Activated CD4-positive, alpha-beta T cell treated with anti-CD3 and anti-CD28 coated beads, Interleukin-2, amount 10 ng/mL, durations not matched to agents 7 days and 5 days (primary cell): Measurements from ENCODE around the gene TRPM4. TPM values are rescaled to one million over a fixed set of nuclear protein-coding genes. Genes with fewer than 3 reads are reported as not detected.
A peak's percentile ranks its signal among the peaks of the same experiment; 100 is the strongest.
"Not testable (repeated sequence)": the region's sequence is repeated elsewhere in the genome, so short reads cannot be mapped to it uniquely, and the experiment has no call there.

Experiments used
- CTCF ChIA-PET: fragments of 350-600 bp; sonication (Branson Sonifier 250); formaldehyde crosslinking; loops from one replicate; lab custom pipeline; 2021; ENCODE audit warnings: antibody characterized with exemption; lab: Charles Lee
- POLR2A ChIA-PET: fragments of 350-600 bp; sonication (Branson Sonifier 250); formaldehyde crosslinking; loops from one replicate; lab custom pipeline; 2021; ENCODE audit warnings: antibody characterized with exemption; lab: Charles Lee
- DNase-seq: peaks from one replicate; pipeline ENCODE4 v3.0.0-alpha.2; 2020
- H3K27ac Mint-ChIP-seq: one replicate; pipeline ENCODE4 v1.8.0; 2021; ENCODE audit warnings: mild to moderate bottlenecking, moderate library complexity, mixed read lengths
- H3K27me3 Mint-ChIP-seq: one replicate; pipeline ENCODE4 v1.8.0; 2021; ENCODE audit warnings: mixed read lengths
- H3K36me3 Mint-ChIP-seq: one replicate; pipeline ENCODE4 v1.8.0; 2021; ENCODE audit warnings: low read depth, mixed read lengths
- H3K4me1 Mint-ChIP-seq: one replicate; pipeline ENCODE4 v1.8.0; 2021; ENCODE audit warnings: mixed read lengths
- H3K4me3 Mint-ChIP-seq: one replicate; pipeline ENCODE4 v1.8.0; 2021; ENCODE audit warnings: mild to moderate bottlenecking, moderate library complexity, mixed read lengths
- H3K9me3 Mint-ChIP-seq: one replicate; pipeline ENCODE4 v1.8.0; 2021; ENCODE audit warnings: mixed read lengths
- total RNA-seq, 2 experiments: library from RNA; stranded (reverse); gene quantifications; one replicate each; pipeline ENCODE4 v1.2.3, GENCODE V29; 2021

The TRPM4 gene
- total RNA-seq, 2 experiments from 2014 or later: 0.25 to 0.33 TPM

DNA sequence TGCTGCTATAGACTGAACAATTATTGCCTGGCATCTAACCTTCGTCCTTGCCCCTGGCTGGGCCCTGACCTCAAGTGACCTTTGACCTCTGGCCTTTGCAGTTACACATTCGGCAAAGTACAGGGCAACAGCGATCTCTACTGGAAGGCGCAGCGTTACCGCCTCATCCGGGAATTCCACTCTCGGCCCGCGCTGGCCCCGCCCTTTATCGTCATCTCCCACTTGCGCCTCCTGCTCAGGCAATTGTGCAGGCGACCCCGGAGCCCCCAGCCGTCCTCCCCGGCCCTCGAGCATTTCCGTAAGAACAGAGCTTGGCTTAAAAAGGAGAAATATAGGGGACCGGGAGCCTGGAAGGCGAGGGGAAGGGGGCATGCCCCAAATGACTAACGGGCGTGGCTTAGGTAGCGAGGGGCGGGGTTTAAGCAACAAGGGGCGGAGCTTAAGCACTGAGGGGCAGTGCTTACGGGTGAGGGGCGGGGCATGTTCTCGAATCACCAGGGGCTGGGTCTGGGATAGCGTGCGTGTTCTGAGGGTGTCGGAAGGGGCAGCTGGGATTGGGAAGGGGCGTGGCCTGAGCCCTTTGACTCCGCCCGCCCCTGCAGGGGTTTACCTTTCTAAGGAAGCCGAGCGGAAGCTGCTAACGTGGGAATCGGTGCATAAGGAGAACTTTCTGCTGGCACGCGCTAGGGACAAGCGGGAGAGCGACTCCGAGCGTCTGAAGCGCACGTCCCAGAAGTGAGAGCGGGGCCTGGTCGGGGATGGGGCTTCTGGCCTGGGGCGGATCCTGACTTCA, 52.7 kb downstream of the TRPM4 start:
- Mint-ChIP-seq H3K4me3 (peak overlapping the region; percentile 7), H3K4me1 (peaks cover 15% of the 10 kb centered on the region), H3K36me3 (no peaks in the 10 kb centered on the region), H3K27me3 (peaks cover 2% of the 10 kb centered on the region), H3K9me3 (no peaks in the 10 kb centered on the region), H3K27ac (no peak overlapping the region)
- DNase-seq: peak; percentile 30
- POLR2A ChIA-PET: no interaction called here
- CTCF ChIA-PET: interaction anchor here (0.6 to 1.6 kb wide), 5 partner anchors 11 to 221 kb away, joined by 3 to 8 read pairs (median 3); no protein-coding TSS in a partner anchor

DNA sequence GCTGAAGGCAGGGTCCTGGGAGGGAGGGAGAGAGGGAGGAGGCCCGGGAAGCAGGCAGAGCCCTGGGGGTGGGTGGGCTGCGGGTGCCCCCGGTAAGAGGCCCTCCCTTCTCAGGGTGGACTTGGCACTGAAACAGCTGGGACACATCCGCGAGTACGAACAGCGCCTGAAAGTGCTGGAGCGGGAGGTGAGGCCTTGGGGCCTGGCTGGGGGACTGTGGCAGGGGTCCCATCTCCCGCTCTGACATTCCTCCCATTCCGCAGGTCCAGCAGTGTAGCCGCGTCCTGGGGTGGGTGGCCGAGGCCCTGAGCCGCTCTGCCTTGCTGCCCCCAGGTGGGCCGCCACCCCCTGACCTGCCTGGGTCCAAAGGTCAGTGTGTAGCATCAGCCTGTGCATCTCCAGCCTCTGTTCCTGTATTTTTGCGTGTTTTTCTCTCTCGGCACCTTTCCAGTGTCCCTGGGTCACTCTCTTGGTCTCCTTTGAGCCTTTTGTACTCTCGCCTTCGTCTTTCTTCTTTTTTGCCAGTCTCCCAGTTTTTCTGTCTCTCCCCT, 53.4 kb downstream of the TRPM4 start:
- H3K4me3 Mint-ChIP-seq: no peak overlapping the region
- H3K9me3 Mint-ChIP-seq: no peaks in the 10 kb centered on the region
- CTCF ChIA-PET: interaction anchor here (0.6 to 1.6 kb wide), 5 partner anchors 12 to 221 kb away, joined by 3 to 8 read pairs (median 3); no protein-coding TSS in a partner anchor
- POLR2A ChIA-PET: no interaction called here
- no peaks in the 10 kb centered on the region for H3K36me3 Mint-ChIP-seq
- peaks cover 2% of the 10 kb centered on the region for H3K27me3 Mint-ChIP-seq
- DNase-seq: no peak
- peaks cover 15% of the 10 kb centered on the region for H3K4me1 Mint-ChIP-seq
- no peak overlapping the region for H3K27ac Mint-ChIP-seq

DNA sequence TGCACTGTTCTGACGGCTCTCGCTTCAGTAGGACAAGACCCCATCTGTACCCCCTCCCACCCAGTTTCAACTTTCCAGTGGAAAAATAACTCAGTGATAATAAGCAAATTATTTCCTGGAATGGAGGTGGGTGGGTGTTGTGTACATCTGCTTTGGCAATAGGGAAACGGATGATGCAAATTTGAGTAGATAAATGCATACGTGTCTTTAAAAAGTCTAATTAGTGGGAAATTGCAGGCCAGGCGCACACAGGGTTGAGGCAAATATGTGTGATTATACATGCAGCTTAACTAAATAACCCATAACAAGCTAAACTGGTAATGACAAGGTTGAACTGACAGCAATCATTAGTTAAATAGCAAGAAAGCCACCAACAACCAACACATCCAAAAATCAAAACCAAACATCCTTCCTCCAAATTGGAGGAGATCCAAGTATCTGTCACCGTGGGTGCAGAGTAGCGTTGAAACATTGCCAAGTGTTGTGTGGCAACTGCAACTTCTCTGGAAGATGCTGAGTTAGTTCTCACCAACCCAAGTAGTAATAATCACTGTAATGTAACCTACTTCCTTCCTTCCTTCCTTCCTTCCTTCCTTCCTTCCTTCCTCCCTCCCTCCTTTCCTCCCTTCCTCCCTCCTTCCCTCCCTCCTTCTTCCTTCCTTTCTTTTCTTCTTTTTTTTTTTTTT, 54.6 kb downstream of the TRPM4 start:
- DNase-seq: no peak
- no peaks in the 10 kb centered on the region for H3K9me3 Mint-ChIP-seq
- H3K4me3 Mint-ChIP-seq: no peak overlapping the region
- CTCF ChIA-PET: interaction anchor here (0.9 kb wide), 1 partner anchor 13 kb away, joined by 5 read pairs; no protein-coding TSS in a partner anchor
- H3K36me3 Mint-ChIP-seq: no peaks in the 10 kb centered on the region
- POLR2A ChIA-PET: no interaction called here
- peaks cover 15% of the 10 kb centered on the region for H3K4me1 Mint-ChIP-seq
- H3K27ac Mint-ChIP-seq: no peak overlapping the region
- peaks cover 2% of the 10 kb centered on the region for H3K27me3 Mint-ChIP-seq

DNA sequence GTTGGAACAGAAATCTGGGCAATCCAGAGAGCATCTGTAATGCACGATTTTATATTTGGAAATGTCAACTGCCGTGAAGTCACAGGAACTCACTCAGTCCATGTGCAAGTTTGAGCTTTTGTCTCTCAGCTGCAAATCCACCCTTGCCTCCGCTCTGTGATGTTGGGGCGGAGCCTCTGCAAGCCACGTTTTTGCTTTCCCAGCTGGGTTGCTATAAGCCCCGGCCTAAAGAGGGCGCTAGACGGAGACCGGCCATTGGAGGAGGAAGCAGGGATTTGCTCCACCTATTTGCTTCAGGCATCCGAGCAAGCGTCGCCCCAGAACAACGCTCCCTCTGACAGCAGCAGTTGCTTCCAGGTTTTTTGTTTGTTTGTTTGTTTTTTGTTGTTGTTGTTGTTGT, 56.2 kb downstream of the TRPM4 start:
- Mint-ChIP-seq H3K9me3 (no peaks in the 10 kb centered on the region), H3K27ac (no peak overlapping the region), H3K4me1 (peaks cover 9% of the 10 kb centered on the region), H3K36me3 (no peaks in the 10 kb centered on the region), H3K27me3 (peaks cover 2% of the 10 kb centered on the region), H3K4me3 (no peak overlapping the region)
- CTCF ChIA-PET: interaction anchor here (1.2 to 1.3 kb wide), 2 partner anchors 10 to 12 kb away, joined by 3 read pairs; no protein-coding TSS in a partner anchor
- POLR2A ChIA-PET: interaction anchor here (0.6 kb wide), 1 partner anchor 12 kb away, joined by 3 read pairs; no protein-coding TSS in a partner anchor
- no peak for DNase-seq

DNA sequence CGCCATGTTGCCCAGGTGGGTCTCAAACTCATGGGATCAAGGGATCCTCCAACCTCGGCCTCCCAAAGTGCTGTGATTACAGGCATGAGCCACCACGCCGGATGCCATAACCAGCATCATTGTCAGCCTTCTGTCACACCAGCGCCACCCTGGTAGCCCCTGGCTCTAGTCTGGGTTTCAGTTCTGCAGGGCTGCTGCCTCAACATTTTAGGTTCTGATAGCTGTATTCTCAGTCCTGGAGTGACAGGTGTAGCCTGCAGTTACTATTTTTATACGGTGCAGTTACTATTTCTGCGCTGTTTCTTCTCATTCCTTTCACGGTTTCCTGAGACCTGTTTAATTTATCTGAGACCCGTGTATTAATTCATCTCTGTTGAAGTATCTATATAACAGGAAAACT, 57.1 kb downstream of the TRPM4 start:
- Mint-ChIP-seq H3K27ac (no peak overlapping the region), H3K4me3 (no peak overlapping the region), H3K27me3 (peaks cover 2% of the 10 kb centered on the region), H3K36me3 (no peaks in the 10 kb centered on the region), H3K4me1 (peaks cover 9% of the 10 kb centered on the region), H3K9me3 (no peaks in the 10 kb centered on the region)
- POLR2A ChIA-PET: no interaction called here
- CTCF ChIA-PET: no interaction called here
- no peak for DNase-seq

DNA sequence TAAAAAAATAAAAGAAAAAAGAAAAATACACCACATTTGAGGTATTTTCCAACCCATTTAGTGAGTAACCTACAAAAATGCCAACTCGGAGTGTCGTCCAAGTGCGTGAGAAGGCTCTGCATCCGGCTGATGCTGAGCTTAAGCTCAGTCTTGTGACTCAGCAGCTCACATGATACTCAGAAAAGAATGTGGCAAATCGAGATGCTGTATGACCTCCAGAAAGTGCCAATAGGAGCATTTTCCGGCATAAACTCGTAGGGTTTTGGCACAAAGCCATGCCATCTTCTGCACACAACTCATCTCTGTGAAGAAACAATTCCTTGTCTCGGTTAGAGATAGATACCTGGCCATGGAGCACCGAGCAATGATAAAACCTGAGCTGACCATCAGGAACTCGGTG, 58.5 kb downstream of the TRPM4 start:
- peaks cover 5% of the 10 kb centered on the region for H3K4me1 Mint-ChIP-seq
- H3K4me3 Mint-ChIP-seq: no peak overlapping the region
- ChIA-PET POLR2A (no interaction called here), CTCF (interaction anchor here (0.9 kb wide), 1 partner anchor 118 kb away, joined by 3 read pairs; no protein-coding TSS in a partner anchor)
- no peak overlapping the region for H3K27ac Mint-ChIP-seq
- DNase-seq: no peak
- H3K27me3 Mint-ChIP-seq: peaks cover 2% of the 10 kb centered on the region
- H3K9me3 Mint-ChIP-seq: no peaks in the 10 kb centered on the region
- H3K36me3 Mint-ChIP-seq: no peaks in the 10 kb centered on the region

DNA sequence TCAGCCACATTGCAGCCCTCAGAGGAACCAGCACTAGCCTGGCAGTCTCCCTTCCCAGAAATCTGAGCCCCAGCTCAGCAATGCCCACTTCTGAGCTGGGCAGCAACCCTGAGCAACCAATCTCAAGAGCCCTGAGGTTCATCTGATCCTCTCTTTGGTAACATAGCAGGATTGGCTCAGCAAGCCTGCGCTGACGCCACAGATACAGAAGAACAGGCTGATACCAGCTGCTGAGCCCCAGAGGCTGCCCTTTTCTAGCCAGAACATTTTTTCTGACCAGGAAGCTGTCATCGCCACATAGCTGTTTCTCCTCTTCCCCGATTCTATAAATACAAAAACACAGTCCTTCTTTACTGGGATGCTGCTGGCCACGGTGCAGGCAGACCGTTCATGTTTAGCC, 59.8 kb downstream of the TRPM4 start:
- H3K4me3 Mint-ChIP-seq: no peak overlapping the region
- no peaks in the 10 kb centered on the region for H3K9me3 Mint-ChIP-seq
- no peak overlapping the region for H3K27ac Mint-ChIP-seq
- POLR2A ChIA-PET: no interaction called here
- CTCF ChIA-PET: no interaction called here
- no peaks in the 10 kb centered on the region for H3K36me3 Mint-ChIP-seq
- no peaks in the 10 kb centered on the region for H3K4me1 Mint-ChIP-seq
- no peak for DNase-seq
- peaks cover 2% of the 10 kb centered on the region for H3K27me3 Mint-ChIP-seq

DNA sequence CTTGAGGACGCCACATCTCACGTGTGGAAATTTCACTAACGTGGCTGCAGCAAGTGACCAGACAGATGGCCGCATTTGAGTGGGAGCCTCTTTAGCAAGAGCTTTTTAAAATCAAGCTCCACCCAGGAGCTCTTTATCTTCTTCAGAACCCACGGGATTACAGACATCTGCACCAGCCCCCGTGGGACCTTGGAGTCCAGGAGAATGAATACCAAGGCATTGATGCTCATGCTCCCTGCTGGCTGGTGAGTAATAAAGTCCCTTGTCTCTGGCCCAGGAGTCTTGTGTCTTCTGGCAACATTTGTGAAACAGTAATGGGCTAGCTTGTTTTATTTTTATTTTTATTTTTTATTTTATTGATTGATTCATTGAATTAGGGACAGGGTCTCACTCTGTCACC, 64.4 kb downstream of the TRPM4 start:
- Mint-ChIP-seq H3K27me3 (no peaks in the 10 kb centered on the region), H3K4me1 (peaks cover 11% of the 10 kb centered on the region), H3K36me3 (no peaks in the 10 kb centered on the region), H3K4me3 (no peak overlapping the region), H3K27ac (no peak overlapping the region), H3K9me3 (no peaks in the 10 kb centered on the region)
- no peak for DNase-seq
- POLR2A ChIA-PET: no interaction called here
- CTCF ChIA-PET: interaction anchor here (1.1 to 1.6 kb wide), 3 partner anchors 23 to 229 kb away, joined by 4 to 6 read pairs (median 5); partner anchors contain the start of genes GYS1 and RUVBL2

DNA sequence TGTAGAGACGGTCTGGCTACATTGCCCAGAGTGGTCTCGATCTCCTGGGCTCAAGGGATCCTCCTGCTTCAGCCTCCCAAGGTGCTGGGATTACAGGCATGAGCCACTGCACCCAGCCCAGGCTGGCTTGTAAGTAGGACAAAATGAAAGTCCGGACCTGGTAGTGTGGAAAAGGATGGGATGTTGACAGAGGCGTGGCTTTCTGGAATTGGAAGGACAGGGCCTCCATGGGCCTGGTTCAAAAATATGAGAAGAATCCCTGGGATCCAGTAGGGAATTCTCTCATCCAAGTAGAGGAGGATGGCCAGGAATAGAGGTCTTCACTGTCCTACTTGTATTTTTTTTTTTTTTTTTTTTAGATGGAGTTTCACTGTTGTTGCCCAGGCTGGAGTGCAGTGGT, 64.9 kb downstream of the TRPM4 start:
- Mint-ChIP-seq H3K4me3 (no peak overlapping the region), H3K4me1 (peaks cover 11% of the 10 kb centered on the region), H3K27ac (no peak overlapping the region), H3K27me3 (no peaks in the 10 kb centered on the region), H3K36me3 (no peaks in the 10 kb centered on the region), H3K9me3 (no peaks in the 10 kb centered on the region)
- CTCF ChIA-PET: interaction anchor here (1.1 to 1.6 kb wide), 2 partner anchors 24 to 73 kb away, joined by 5 to 6 read pairs; no protein-coding TSS in a partner anchor
- POLR2A ChIA-PET: no interaction called here
- no peak for DNase-seq

DNA sequence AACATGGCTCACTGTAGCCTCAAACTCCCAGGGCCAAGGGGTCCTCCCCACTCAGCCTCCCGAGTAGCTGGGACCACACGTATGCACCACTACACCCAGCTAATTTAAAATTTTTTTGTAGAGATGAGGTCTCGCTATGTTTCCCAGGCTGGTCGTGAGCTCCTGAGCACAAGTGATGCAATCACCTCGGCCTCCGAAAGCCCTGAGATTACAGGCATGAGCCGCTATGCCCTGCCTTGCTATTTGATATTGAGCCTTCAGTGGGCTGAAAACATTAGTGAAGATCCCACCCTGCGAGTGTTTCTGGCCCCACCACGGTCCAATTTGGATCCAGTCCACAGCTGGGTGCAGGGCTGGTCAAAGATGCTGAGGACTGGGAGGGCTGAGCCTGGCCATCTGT, 65.9 kb downstream of the TRPM4 start:
- H3K27me3 Mint-ChIP-seq: no peaks in the 10 kb centered on the region
- DNase-seq: no peak
- ChIA-PET CTCF (interaction anchor here (0.9 kb wide), 1 partner anchor 13 kb away, joined by 3 read pairs; no protein-coding TSS in a partner anchor), POLR2A (no interaction called here)
- H3K36me3 Mint-ChIP-seq: no peaks in the 10 kb centered on the region
- no peak overlapping the region for H3K27ac Mint-ChIP-seq
- no peak overlapping the region for H3K4me3 Mint-ChIP-seq
- no peaks in the 10 kb centered on the region for H3K9me3 Mint-ChIP-seq
- peaks cover 11% of the 10 kb centered on the region for H3K4me1 Mint-ChIP-seq

DNA sequence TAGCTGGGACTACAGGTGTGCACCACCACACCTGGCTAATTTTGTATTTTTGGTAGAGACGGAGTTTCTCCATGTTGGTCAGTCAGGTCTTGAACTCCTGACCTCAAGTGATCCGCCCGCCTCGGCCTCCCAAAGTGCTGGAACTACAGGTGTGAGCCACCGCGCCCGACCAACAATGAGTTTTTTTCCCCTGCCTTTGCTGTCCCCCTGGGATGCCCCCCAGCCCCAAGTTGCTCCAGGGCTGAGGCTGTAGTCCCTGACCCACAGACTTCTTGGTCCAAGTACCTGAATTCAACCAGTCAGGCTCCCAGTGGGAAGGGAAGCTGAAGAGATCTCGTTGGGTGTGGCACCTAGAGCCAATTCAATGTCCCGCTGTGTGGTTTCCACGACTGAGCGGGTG, 66.8 kb downstream of the TRPM4 start:
- POLR2A ChIA-PET: not testable (repeated sequence)

DNA sequence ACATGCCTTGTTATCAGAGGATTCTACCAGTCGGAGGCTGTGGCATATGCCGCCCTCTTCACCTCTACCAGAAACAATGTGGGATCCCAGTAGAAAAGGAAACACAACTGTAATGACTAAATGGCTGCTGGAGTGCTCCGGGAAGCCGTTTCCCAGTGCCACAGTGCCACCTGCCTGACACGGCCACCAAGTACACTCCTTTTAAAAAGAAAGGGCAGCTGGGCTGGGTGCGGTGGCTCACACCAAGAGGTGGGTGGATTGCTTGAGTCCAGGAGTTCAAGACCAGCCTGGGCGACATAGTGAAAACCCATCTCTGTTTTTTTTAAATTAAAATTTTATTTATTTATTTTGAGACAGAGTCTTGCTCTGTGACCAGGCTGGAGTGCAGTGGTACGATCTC, 67.3 kb downstream of the TRPM4 start:
- H3K27ac Mint-ChIP-seq: no peak overlapping the region
- POLR2A ChIA-PET: no interaction called here
- H3K36me3 Mint-ChIP-seq: no peaks in the 10 kb centered on the region
- CTCF ChIA-PET: interaction anchor here (0.7 to 2.5 kb wide), 8 partner anchors 12 to 251 kb away, joined by 3 to 9 read pairs (median 4); partner anchors contain the start of gene FLT3LG
- no peaks in the 10 kb centered on the region for H3K9me3 Mint-ChIP-seq
- no peaks in the 10 kb centered on the region for H3K27me3 Mint-ChIP-seq
- peak; percentile 54 for DNase-seq
- peaks cover 11% of the 10 kb centered on the region for H3K4me1 Mint-ChIP-seq
- H3K4me3 Mint-ChIP-seq: no peak overlapping the region

More for the DNA sequence above, 66.8 kb downstream of the TRPM4 start:
- H3K27ac Mint-ChIP-seq, H3K4me3 Mint-ChIP-seq, H3K9me3 Mint-ChIP-seq, H3K27me3 Mint-ChIP-seq, DNase-seq, H3K36me3 Mint-ChIP-seq: not testable (repeated sequence)
- CTCF ChIA-PET: interaction anchor here (0.7 to 1.7 kb wide), 3 partner anchors 16 to 77 kb away, joined by 3 to 4 read pairs (median 3); no protein-coding TSS in a partner anchor
- H3K4me1 Mint-ChIP-seq: peaks cover 11% of the 10 kb centered on the region
